SIG-M5 (cell line): Measurements from ENCODE around the gene STK17A.
"Not testable (repeated sequence)": the region's sequence is repeated elsewhere in the genome, so short reads cannot be mapped to it uniquely, and the experiment has no call there.

Source experiments
- DNase-seq: peaks from one replicate; lab custom pipeline; 2025; lab: John Stamatoyannopoulos, UW

STK17A gene

GRCh38 chr7:43658718-43659548 lies 76.0 kb downstream of the STK17A start:
- no peak for DNase-seq

- no peak for DNase-seq
These were observed 76.6 kb downstream of the STK17A start for GRCh38 chr7:43659549-43659896.

- DNase-seq, result no peak
These were observed 77.2 kb downstream of the STK17A start for GRCh38 chr7:43660141-43660540.

GRCh38 chr7:43664681-43665080 lies 81.8 kb downstream of the STK17A start:
- DNase-seq, result no peak

- DNase-seq, result no peak
These were observed 84.0 kb downstream of the STK17A start for GRCh38 chr7:43666938-43667337.

- no peak for DNase-seq
These were observed 85.1 kb downstream of the STK17A start for GRCh38 chr7:43668035-43668434.

GRCh38 chr7:43669286-43670081 lies 86.6 kb downstream of the STK17A start:
- DNase-seq, result no peak

- no peak for DNase-seq
These were observed 88.6 kb downstream of the STK17A start for GRCh38 chr7:43671521-43671920.

- not testable (repeated sequence) for DNase-seq
These were observed 90.5 kb downstream of the STK17A start for GRCh38 chr7:43673243-43673976.

- DNase-seq, result no peak
These were observed 91.9 kb downstream of the STK17A start for GRCh38 chr7:43674559-43675436.
